ENCODE measurements around the gene TSHZ3.

- TF ChIP-seq CTCF (IDR thresholded peaks at IDR 0.05) (no peak), POLR2AphosphoS5 (IDR thresholded peaks at IDR 0.05) (no peak)
Measured at GRCh38 chr19:31268751-31269383, 80.4 kb downstream of the TSHZ3 start.

Data from stomach (tissue), 4 donors.